ENCODE measurements around the gene C7orf33.
"Not testable (repeated sequence)": the region's sequence is repeated elsewhere in the genome, so short reads cannot be mapped to it uniquely, and the experiment has no call there.

The C7orf33 gene

GRCh38 chr7:148590471-148590870, at the start of gene C7orf33:
TSS of gene C7orf33 (plus strand) at chr7:148590766. CDS start at chr7:148590926, 160 bp downstream.
- H3K27ac ChIP-seq, result no peak within 1 kb of the TSS
- DNase-seq (ENCODE audit: low read depth, low spot score), result no peak

GRCh38 chr7:148541891-148542504, 48.6 kb upstream of the C7orf33 start:
- no peak for DNase-seq (ENCODE audit: low read depth, low spot score)
- no peak overlapping the region for H3K27ac ChIP-seq

DNA sequence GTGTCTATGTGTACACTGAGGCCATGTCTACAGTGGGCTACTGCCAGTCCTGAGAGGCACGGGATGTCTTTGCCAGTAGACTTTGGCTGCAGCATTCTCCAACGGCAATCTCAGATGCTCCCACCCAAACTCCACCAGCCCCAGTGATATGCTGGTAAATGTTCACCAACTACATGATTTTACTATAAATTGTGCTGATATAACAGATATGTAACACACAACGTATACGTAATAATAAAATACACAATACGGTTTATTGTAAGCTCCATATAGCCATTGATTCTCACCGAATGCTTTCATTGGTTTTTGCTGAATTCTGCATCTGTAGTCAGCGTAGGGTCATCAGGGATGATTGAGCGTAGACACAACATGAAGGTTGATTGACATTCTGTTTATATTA, 47.3 kb upstream of the C7orf33 start:
- no peak for DNase-seq (ENCODE audit: low read depth, low spot score)

DNA sequence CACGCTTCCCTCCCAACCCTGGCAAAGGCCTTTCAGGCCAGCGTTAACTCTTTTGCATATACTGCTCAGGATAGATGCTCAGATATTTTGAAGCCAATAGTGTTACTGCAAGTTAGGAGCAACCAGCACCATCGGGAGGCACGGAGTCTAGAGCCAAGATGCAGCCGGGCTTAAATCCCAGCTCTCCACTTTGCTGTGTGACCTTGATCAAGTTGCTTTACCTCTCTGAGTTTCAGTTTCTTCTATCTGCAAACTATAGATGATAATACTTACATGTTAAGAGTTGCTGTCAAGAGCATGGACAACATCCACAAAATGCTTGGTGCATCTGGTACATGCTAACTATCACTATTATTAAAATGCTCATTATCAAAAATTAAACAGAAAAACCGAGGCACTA, 45.4 kb upstream of the C7orf33 start:
- H3K27ac ChIP-seq, result no peak overlapping the region
- no peak for DNase-seq (ENCODE audit: low read depth, low spot score)

More for the DNA sequence above, 47.3 kb upstream of the C7orf33 start:
- H3K27ac ChIP-seq, result no peak overlapping the region

GRCh38 chr7:148545932-148546331, 44.6 kb upstream of the C7orf33 start:
- no peak overlapping the region for H3K27ac ChIP-seq
- DNase-seq (ENCODE audit: low read depth, low spot score), result no peak

GRCh38 chr7:148546857-148547256, 43.7 kb upstream of the C7orf33 start:
- no peak for DNase-seq (ENCODE audit: low read depth, low spot score)
- no peak overlapping the region for H3K27ac ChIP-seq

DNA sequence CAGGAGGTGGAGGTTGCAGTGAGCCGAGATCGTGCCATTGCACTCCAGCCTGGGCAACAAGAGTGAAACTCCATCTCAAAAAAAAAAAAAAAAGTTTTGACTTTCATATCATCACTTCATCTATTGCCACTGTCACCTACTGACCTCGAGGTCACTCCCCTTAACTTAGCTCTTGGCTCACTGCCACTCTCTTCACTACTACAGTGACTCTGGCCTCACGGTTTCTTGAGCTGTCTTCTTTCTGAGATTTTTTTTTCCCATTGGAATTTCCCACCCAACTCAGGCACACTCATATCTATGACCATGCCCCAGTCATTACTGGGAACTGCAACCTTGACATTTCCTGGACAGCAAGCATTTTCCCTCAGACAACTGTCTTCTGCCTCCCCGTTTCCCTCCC, 42.6 kb upstream of the C7orf33 start:
- no peak overlapping the region for H3K27ac ChIP-seq
- no peak for DNase-seq (ENCODE audit: low read depth, low spot score)

- no peak for DNase-seq (ENCODE audit: low read depth, low spot score)
- H3K27ac ChIP-seq, result no peak overlapping the region
These were observed 36.6 kb upstream of the C7orf33 start for GRCh38 chr7:148553979-148554378.

- H3K27ac ChIP-seq, result no peak overlapping the region
- DNase-seq (ENCODE audit: low read depth, low spot score), result peak; percentile 41
These were observed 33.7 kb upstream of the C7orf33 start for GRCh38 chr7:148556892-148557291.

DNA sequence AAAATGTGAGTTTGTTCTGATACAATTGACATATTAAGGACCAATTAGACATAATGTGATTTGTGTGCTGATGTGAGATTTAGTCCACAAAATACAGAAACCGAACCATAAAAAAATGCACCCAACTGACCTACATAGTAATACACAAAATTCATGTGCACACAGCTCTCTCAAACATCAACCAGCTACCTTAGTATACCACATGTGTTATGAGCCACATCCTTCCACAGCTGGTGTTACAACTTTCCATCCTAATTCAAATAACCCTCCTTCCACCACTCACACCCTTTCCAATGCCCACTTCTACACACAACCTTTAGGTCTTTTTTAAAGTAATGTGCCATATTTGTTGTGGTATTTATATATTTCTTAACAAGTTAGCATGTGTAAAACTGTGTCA, 31.7 kb upstream of the C7orf33 start:
- no peak overlapping the region for H3K27ac ChIP-seq
- DNase-seq (ENCODE audit: low read depth, low spot score), result no peak

GRCh38 chr7:148561099-148561498, 29.5 kb upstream of the C7orf33 start:
- DNase-seq (ENCODE audit: low read depth, low spot score), result peak; percentile 29

GRCh38 chr7:148563583-148564274, 26.8 kb upstream of the C7orf33 start:
- DNase-seq (ENCODE audit: low read depth, low spot score), result no peak
- H3K27ac ChIP-seq, result peak overlapping the region; percentile 84

More at GRCh38 chr7:148561099-148561498, 29.5 kb upstream of the C7orf33 start:
- peak overlapping the region; percentile 31 for H3K27ac ChIP-seq

- peak overlapping the region; percentile 84 for H3K27ac ChIP-seq
These were observed 26.2 kb upstream of the C7orf33 start for GRCh38 chr7:148564275-148564951.

GRCh38 chr7:148566736-148567135, 23.8 kb upstream of the C7orf33 start:
- DNase-seq (ENCODE audit: low read depth, low spot score), result no peak
- no peak overlapping the region for H3K27ac ChIP-seq

More at GRCh38 chr7:148564275-148564951, 26.2 kb upstream of the C7orf33 start:
- peak; percentile 66 for DNase-seq (ENCODE audit: low read depth, low spot score)

DNA sequence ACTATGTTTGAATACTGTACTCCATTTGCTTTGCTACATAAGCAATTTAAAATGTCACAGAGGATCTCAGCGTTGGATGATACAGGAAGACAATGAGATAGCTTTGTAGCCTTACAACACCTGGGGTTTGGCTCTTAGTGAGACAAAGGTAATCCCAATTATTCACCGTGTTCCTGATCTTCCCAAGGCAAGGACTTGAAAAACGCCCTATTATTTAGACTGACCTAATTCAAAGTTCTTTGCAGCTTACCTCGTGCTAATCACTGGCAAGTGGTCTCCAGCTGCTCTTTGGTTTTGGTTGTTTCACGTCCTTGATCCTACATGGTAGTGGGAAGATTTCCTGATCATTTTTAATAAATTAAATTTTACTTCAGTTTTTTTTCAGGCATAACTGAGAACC, 23.0 kb upstream of the C7orf33 start:
- DNase-seq (ENCODE audit: low read depth, low spot score), result no peak
- no peak overlapping the region for H3K27ac ChIP-seq

DNA sequence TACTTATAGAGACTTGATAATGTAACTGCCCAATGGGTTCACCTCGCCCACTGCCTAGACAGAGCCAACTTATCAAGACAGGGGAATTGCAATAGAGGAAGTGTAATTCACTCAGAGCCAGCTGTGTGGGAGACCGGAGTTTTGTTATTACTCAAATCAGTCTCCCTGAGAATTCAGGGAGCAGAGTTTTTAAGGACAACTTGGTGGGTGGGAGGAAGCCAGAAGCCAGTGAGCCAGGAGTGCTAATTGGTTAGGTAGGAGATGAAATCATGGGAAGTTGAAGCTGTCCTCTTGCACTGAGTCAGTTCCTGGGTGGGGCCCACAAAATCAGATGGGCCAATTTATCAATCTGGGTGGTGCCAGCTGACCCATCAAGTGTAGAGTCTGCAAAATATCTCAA, 20.1 kb upstream of the C7orf33 start:
- H3K27ac ChIP-seq, result no peak overlapping the region
- no peak for DNase-seq (ENCODE audit: low read depth, low spot score)

- DNase-seq (ENCODE audit: low read depth, low spot score); H3K27ac ChIP-seq: not testable (repeated sequence)
These were observed 19.6 kb upstream of the C7orf33 start for GRCh38 chr7:148570973-148571372.

GRCh38 chr7:148571381-148571780, 19.2 kb upstream of the C7orf33 start:
- no peak overlapping the region for H3K27ac ChIP-seq
- DNase-seq (ENCODE audit: low read depth, low spot score), result no peak

DNA sequence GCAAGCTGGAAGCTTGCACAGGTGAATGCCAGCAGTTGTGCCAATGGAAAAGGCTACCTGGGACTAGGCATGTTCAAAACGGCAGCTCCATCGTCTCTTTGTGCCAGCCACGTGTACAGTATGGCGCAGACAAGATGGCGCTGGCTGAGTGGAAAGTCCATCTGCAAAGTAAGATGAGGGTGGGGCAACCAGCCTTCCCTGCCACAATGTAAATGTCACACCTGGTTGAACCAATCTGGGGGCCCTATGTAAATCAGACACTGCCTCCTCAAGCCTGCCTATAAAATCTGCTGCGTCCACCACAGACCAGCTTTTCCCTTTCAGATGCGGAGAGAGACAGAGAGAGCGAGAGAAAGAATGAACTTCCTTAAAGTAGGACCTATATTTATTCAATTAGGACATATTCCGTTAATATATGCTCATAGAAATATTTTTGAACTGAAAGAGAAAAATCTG, 18.5 kb upstream of the C7orf33 start:
- H3K27ac ChIP-seq, result no peak overlapping the region
- DNase-seq (ENCODE audit: low read depth, low spot score), result no peak

DNA sequence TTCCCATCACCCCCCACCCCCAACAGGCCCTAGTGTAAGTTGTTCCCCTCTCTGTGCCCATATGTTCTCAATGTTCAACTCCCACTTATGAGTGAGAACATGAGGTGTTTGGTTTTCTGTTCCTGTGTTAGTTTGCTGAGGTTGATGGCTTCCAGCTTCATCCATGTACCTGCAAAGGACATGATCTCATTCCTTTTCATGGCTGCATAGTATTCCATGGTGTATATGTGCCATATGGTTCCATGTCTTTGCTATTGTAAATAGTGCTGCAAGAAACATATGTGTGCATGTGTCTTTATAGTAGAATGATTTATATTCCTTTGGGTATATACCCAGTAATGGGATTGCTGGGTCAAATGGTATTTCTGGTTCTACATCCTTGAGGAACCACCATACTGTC, 17.0 kb upstream of the C7orf33 start:
- H3K27ac ChIP-seq; DNase-seq (ENCODE audit: low read depth, low spot score): not testable (repeated sequence)

Data from epithelial cell of prostate (primary cell).